Measurements from ENCODE around the gene FCN2. TPM values are rescaled to one million over a fixed set of nuclear protein-coding genes. Genes with fewer than 3 reads are reported as not detected.

Gene FCN2
- total and polyA plus RNA-seq, 10 donors: 0.38 to 7.6 (median 1.8) TPM; not detected in 1

GRCh38 chr9:134885001-134885678 lies 4.5 kb downstream of the FCN2 start:
- DNase-seq: no peak
- no peaks in the 10 kb centered on the region for H3K9me3 ChIP-seq
- TF ChIP-seq POLR2AphosphoS5 (IDR thresholded peaks at IDR 0.05) (no peak), CTCF (IDR thresholded peaks at IDR 0.05 in 8 of 11, conservative IDR thresholded peaks at IDR 0.05 in 3 of 11) (no peak), POLR2A (IDR thresholded peaks at IDR 0.05) (no peak)
- H3K27me3 ChIP-seq (replicated peaks in 1 of 7): peaks cover 0 to 66% (median 0%) of the 10 kb centered on the region in 7 donors
- no peak overlapping the region for H3K4me3 ChIP-seq
- intact Hi-C loops (cut with DNase I; ENCODE audit: low total_unique reads): no loop called here
- no peak overlapping the region for H3K27ac ChIP-seq
- H3K4me1 ChIP-seq: peaks cover 0 to 9% (median 0%) of the 10 kb centered on the region in 6 donors
- WGBS, 5 donors: 86 to 95% (median 94%) methylated on average over 12 to 22 of the region's 22 CpGs
- no peaks in the 10 kb centered on the region for H3K36me3 ChIP-seq

GRCh38 chr9:134885679-134886412 lies 5.2 kb downstream of the FCN2 start:
- WGBS, 5 donors: 91 to 100% (median 94%) methylated on average over 1 to 24 of the region's 24 CpGs
- Histone ChIP-seq H3K36me3 (no peaks in the 10 kb centered on the region), H3K4me1 (peaks cover 0 to 9% (median 0%) of the 10 kb centered on the region in 6 donors), H3K9me3 (no peaks in the 10 kb centered on the region), H3K27ac (no peak overlapping the region), H3K4me3 (no peak overlapping the region), H3K27me3 (replicated peaks in 1 of 7) (peaks cover 0 to 61% (median 0%) of the 10 kb centered on the region in 7 donors)
- no peak for DNase-seq
- intact Hi-C loops (cut with DNase I; ENCODE audit: low total_unique reads): no loop called here
- TF ChIP-seq POLR2AphosphoS5 (IDR thresholded peaks at IDR 0.05) (no peak), POLR2A (IDR thresholded peaks at IDR 0.05) (no peak), CTCF (IDR thresholded peaks at IDR 0.05 in 8 of 11, conservative IDR thresholded peaks at IDR 0.05 in 3 of 11) (no peak)

GRCh38 chr9:134886413-134886913 lies 5.9 kb downstream of the FCN2 start:
- Histone ChIP-seq H3K4me3 (no peak overlapping the region), H3K27me3 (replicated peaks in 1 of 7) (peaks cover 0 to 55% (median 0%) of the 10 kb centered on the region in 7 donors), H3K9me3 (no peaks in the 10 kb centered on the region), H3K4me1 (peaks cover 0 to 14% (median 4%) of the 10 kb centered on the region in 6 donors), H3K36me3 (no peaks in the 10 kb centered on the region), H3K27ac (no peak overlapping the region)
- 79 to 89% (median 84%) methylated on average over 11 of the region's 11 CpGs for WGBS, 5 donors
- intact Hi-C loops (cut with DNase I; ENCODE audit: low total_unique reads): no loop called here
- no peak for TF ChIP-seq POLR2AphosphoS5 (IDR thresholded peaks at IDR 0.05)
- no peak for TF ChIP-seq CTCF (IDR thresholded peaks at IDR 0.05 in 8 of 11, conservative IDR thresholded peaks at IDR 0.05 in 3 of 11)
- TF ChIP-seq POLR2A (IDR thresholded peaks at IDR 0.05): no peak
- no peak for DNase-seq

- TF ChIP-seq POLR2A (IDR thresholded peaks at IDR 0.05): no peak
- TF ChIP-seq POLR2AphosphoS5 (IDR thresholded peaks at IDR 0.05): no peak
- TF ChIP-seq CTCF (IDR thresholded peaks at IDR 0.05 in 8 of 11, conservative IDR thresholded peaks at IDR 0.05 in 3 of 11): no peak
- Histone ChIP-seq H3K27ac (no peak overlapping the region), H3K9me3 (no peaks in the 10 kb centered on the region), H3K4me1 (peaks cover 0 to 17% (median 8%) of the 10 kb centered on the region in 6 donors), H3K4me3 (no peak overlapping the region), H3K27me3 (replicated peaks in 1 of 7) (peaks cover 0 to 49% (median 0%) of the 10 kb centered on the region in 7 donors), H3K36me3 (no peaks in the 10 kb centered on the region)
- 83 to 94% (median 92%) methylated on average over 10 of the region's 10 CpGs for WGBS, 5 donors
- DNase-seq: no peak
- intact Hi-C loops (cut with DNase I; ENCODE audit: low total_unique reads): no loop called here
Observed at GRCh38 chr9:134887219-134887618, 6.6 kb downstream of the FCN2 start.
